WERI-Rb-1 (cell line): ENCODE measurements around the gene ATF4.

Source experiments
- DNase-seq: peaks from one replicate; pipeline ENCODE4 v3.0.0-alpha.2; 2020
- H3K27ac ChIP-seq: fragments of 250-450 bp; sonication (Bioruptor Pico); 2 replicates; pipeline ENCODE4 v1.5.1; 2020; ENCODE audit warnings: mild to moderate bottlenecking, moderate library complexity
- H3K27me3 ChIP-seq: fragments of 250-450 bp; sonication (Bioruptor Pico); 2 replicates; pipeline ENCODE4 v1.5.1; 2021; ENCODE audit warnings: mild to moderate bottlenecking, low read depth, moderate library complexity; ENCODE audit not compliant: insufficient read depth, severe bottlenecking
- H3K36me3 ChIP-seq: fragments of 250-450 bp; sonication (Bioruptor Pico); 2 replicates; pipeline ENCODE4 v1.5.1; 2020; ENCODE audit warnings: mild to moderate bottlenecking, moderate library complexity
- H3K4me3 ChIP-seq: 2 replicates; pipeline ENCODE4 v1.5.1; 2011; ENCODE audit warnings: low read depth, mild to moderate bottlenecking, control low read depth, low read length
- H3K9me3 ChIP-seq: fragments of 250-450 bp; sonication (Bioruptor Pico); 2 replicates; pipeline ENCODE4 v1.5.1; 2021; ENCODE audit warnings: mild to moderate bottlenecking, moderate library complexity; ENCODE audit not compliant: severe bottlenecking
- CTCF ChIP-seq: IDR thresholded peaks from 2 replicates; pipeline ENCODE4 v1.5.1; 2011; ENCODE audit warnings: low read depth, mild to moderate bottlenecking, control low read depth, inconsistent platforms, low read length

The ATF4 gene

DNA sequence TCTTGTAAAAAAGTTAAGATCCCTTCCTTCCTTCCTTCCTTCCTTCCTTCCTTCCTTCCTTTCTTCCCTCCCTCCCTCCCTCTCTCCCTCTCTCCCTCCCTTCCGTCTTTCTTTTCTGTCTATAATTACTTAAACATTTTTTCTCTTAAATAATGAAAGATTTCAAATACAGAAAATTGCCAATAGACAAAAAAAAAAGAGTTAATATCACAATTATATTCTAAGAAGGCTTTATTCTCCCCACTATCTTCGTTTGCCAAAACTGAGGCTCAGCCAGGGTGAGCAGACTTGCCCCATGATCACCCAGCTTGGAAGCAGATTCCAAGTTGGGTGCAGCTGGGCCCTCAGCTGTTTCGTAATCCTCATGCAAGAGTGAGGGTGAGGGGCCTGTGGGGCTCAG lies 49.9 kb downstream of the ATF4 start:
- Histone ChIP-seq H3K27ac (no peak overlapping the region), H3K9me3 (no peaks in the 10 kb centered on the region), H3K27me3 (no peaks in the 10 kb centered on the region), H3K36me3 (no peaks in the 10 kb centered on the region), H3K4me3 (no peak overlapping the region)
- no peak for DNase-seq
- no peak for TF ChIP-seq CTCF

GRCh38 chr22:39570665-39571064 lies 50.3 kb downstream of the ATF4 start, which contains the start of gene CACNA1I:
TSS of gene CACNA1I (plus strand) at chr22:39570753. CDS start at chr22:39570753, 0 bp downstream.
- no peak for TF ChIP-seq CTCF
- Histone ChIP-seq H3K9me3 (no peaks in the 10 kb centered on the region), H3K27ac (no peak within 1 kb of the TSS), H3K27me3 (no peaks in the 10 kb centered on the region), H3K4me3 (no peak within 1 kb of the TSS), H3K36me3 (no peaks in the 10 kb centered on the region)
- DNase-seq = no peak

GRCh38 chr22:39571538-39571937 lies 51.2 kb downstream of the ATF4 start:
- H3K36me3 ChIP-seq = no peaks in the 10 kb centered on the region
- no peak for DNase-seq
- no peaks in the 10 kb centered on the region for H3K27me3 ChIP-seq
- no peaks in the 10 kb centered on the region for H3K9me3 ChIP-seq
- no peak overlapping the region for H3K27ac ChIP-seq
- no peak overlapping the region for H3K4me3 ChIP-seq
- no peak for TF ChIP-seq CTCF
